ENCODE results near the gene IL4I1.

The IL4I1 gene

DNA sequence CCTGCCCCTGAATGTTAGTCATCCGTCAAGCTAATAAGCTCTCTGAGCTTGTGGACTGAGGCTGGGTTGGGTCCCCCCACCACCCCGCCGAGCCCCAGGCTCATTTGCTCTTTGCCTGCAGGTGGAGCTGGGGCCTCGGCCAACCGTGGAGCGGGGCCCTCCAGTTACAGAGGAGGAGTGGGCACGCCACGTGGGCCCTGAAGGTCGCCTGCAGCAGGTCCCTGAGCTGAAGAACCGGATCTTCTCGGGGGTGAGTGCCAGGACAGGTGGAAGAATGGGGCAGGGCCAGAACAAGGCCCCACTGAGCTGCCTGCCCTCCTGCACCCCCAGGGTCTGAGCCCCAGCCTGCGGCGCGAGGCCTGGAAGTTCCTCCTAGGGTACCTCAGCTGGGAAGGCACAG, 14.0 kb downstream of the IL4I1 start:
- no peaks in the 10 kb centered on the region for H3K9me3 ChIP-seq (ENCODE audit: control insufficient read depth, insufficient read depth, low read length)
- no peak overlapping the region for H3K9ac ChIP-seq (ENCODE audit: low read depth, low read length)
- peaks cover 11% of the 10 kb centered on the region; the same call in 1 of the 2 replicates for H3K36me3 ChIP-seq (ENCODE audit: insufficient read depth, low read length)
- H3K4me1 ChIP-seq (ENCODE audit: insufficient read depth, low read length) = 0 out of 2 replicates have a peak, but pooled peaks cover 7% of the 10 kb centered on the region

DNA sequence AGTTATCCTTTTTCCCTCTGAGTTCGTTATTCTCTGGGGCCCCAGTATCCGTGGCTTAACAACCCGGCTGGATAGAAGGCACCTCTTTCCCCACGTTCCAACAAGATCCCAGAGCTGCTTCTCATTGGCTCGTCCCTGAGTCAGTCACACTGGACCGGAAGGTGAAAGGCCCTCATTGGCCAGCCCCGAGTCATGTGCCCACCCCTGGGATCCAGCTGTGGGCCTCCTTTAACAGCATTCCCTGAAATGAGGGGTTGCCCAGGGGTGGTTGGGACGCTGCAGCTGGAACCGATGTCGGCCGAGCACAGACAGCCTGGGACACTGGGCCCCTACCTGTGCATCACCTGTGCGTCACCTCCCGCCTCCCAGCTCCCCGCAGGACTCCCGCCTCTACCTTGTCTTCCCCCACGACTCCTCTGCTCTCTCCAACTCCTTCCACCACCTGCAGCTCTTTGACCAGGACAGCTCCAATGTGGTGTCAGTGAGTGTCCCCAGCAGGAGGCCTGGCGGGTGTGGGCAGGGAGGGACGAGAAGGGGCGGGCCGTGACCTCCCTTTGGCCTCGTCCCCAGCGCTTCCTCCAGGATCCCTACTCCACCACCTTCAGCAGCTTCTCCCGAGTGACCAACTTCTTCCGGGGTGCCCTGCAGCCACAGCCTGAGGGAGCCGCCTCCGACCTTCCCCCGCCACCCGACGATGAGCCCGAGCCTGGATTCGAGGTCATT, 14.9 kb downstream of the IL4I1 start:
- Histone ChIP-seq H3K9ac (ENCODE audit: low read depth, low read length) (no peak overlapping the region), H3K36me3 (ENCODE audit: insufficient read depth, low read length) (peaks cover 11% of the 10 kb centered on the region; the same call in 1 of the 2 replicates), H3K9me3 (ENCODE audit: control insufficient read depth, insufficient read depth, low read length) (no peaks in the 10 kb centered on the region), H3K4me1 (ENCODE audit: insufficient read depth, low read length) (0 out of 2 replicates have a peak, but pooled peaks cover 7% of the 10 kb centered on the region)

DNA sequence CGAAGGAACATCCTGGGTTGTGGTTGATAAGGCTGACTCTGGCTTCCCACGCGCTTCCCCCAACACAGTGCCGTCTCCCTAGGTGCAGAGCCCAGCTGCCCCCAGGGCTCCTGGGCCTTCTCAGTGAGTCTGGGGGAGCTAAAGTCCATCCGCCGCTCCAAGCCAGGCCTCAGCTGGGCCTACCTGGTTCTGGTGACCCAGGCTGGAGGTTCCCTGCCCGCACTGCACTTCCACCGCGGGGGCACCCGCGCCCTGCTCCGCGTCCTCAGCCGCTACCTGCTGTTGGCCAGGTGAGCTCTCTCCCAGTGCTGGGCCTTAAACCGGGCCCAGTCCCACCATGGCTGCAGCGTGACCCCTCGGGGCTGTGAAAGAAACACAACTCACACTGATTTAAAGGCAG, 15.5 kb downstream of the IL4I1 start:
- H3K9ac ChIP-seq (ENCODE audit: low read depth, low read length) = no peak overlapping the region
- H3K4me1 ChIP-seq (ENCODE audit: insufficient read depth, low read length) = 0 out of 2 replicates have a peak, but pooled peaks cover 7% of the 10 kb centered on the region
- peaks cover 11% of the 10 kb centered on the region; the same call in 1 of the 2 replicates for H3K36me3 ChIP-seq (ENCODE audit: insufficient read depth, low read length)
- no peaks in the 10 kb centered on the region for H3K9me3 ChIP-seq (ENCODE audit: control insufficient read depth, insufficient read depth, low read length)

DNA sequence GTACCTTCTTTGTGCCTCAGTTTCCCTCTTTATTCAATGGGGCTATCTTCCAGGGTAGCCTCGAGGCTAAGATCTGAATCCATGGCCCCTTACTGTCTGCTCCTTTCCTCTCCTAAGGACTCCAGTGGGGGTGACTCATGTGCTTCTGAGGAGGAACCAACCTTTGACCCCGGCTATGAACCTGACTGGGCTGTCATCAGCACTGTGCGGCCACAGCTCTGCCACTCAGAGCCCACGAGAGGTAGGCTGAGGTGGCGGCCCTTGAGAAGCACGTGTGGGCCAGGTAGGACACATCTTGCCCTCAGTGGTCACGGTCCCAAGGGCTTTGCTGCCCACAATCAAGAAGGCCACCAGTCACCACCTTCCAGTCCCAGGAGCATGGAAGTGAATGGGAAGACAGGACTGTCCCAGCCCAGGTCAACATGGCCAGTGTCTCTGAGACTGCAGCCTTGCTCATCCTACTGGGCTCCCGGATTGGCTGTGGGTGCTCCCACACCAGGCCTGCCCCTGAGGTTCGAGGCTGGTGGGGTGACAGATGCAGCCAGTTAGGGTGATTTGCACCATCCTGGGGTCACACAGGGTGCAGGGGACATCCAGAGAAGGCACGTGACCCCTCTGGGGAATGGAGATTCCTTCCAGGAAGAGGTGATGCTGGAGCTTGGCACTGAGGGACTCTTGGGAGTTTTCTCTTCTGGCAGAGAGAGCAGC, 16.4 kb downstream of the IL4I1 start:
- no peaks in the 10 kb centered on the region for H3K9me3 ChIP-seq (ENCODE audit: control insufficient read depth, insufficient read depth, low read length)
- H3K36me3 ChIP-seq (ENCODE audit: insufficient read depth, low read length) = peaks cover 11% of the 10 kb centered on the region; the same call in 1 of the 2 replicates
- peaks cover 7% of the 10 kb centered on the region; the same call in 1 of the 2 replicates for H3K4me1 ChIP-seq (ENCODE audit: insufficient read depth, low read length)
- no peak overlapping the region for H3K9ac ChIP-seq (ENCODE audit: low read depth, low read length)

DNA sequence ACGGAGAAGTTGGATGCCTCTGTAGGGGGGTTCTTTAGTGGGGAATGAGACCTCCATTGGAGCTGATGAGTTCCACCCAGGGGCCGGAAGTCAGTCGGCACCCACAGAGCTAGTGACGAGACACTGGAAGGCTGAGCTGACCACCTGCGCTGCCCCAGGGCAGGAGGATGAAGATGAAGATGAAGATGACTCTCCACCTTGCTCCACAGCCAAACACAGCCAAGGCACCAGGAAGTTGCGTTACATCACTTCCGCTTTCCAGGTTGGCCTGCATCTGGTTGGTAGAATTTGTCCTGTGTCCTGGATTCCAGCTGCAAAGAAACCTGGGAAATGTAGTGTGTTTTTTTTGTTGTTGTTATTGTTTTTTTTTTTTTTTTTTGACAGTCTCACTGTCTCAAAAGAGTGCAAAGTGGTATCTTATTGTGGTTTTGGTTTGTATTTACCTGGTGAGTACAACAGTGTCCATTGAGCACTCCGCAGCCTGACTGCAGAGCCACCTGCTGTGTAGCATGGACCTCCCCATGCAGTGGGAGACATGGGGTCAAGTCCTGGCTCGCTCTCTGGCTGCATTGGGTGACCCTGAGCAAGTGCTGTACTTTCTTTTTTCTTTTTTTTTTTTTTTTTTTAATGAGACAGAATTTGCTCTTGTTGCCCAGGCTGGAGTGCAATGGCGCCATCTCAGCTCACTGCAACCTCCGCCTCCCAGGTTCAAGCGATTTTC, 17.3 kb downstream of the IL4I1 start:
- no peaks in the 10 kb centered on the region for H3K9me3 ChIP-seq (ENCODE audit: control insufficient read depth, insufficient read depth, low read length)
- H3K9ac ChIP-seq (ENCODE audit: low read depth, low read length) = no peak overlapping the region
- peaks cover 11% of the 10 kb centered on the region; the same call in 1 of the 2 replicates for H3K36me3 ChIP-seq (ENCODE audit: insufficient read depth, low read length)
- peaks cover 7% of the 10 kb centered on the region; the same call in 1 of the 2 replicates for H3K4me1 ChIP-seq (ENCODE audit: insufficient read depth, low read length)

DNA sequence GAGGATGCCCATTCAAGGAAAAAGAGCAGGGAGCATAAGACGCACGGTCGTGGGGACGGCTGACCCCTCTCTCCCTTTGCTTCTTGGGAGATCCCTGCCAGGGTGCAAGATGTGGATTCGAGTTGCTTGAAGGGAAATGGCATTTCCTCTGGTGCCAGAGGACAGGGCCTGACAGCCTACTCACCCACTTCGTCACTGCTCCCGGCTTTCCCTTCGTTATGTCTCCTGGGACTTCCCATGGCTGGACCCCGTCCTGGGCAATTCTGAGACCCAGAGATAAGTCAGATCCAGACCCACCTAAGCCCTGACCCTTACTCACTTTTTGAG, 18.0 kb downstream of the IL4I1 start:
- H3K36me3 ChIP-seq (ENCODE audit: insufficient read depth, low read length) = peaks cover 6% of the 10 kb centered on the region; the same call in 1 of the 2 replicates
- H3K9ac ChIP-seq (ENCODE audit: low read depth, low read length) = peak overlapping the region; percentile 95
- H3K4me1 ChIP-seq (ENCODE audit: insufficient read depth, low read length) = peaks cover 7% of the 10 kb centered on the region; the same call in 1 of the 2 replicates
- no peaks in the 10 kb centered on the region for H3K9me3 ChIP-seq (ENCODE audit: control insufficient read depth, insufficient read depth, low read length)

DNA sequence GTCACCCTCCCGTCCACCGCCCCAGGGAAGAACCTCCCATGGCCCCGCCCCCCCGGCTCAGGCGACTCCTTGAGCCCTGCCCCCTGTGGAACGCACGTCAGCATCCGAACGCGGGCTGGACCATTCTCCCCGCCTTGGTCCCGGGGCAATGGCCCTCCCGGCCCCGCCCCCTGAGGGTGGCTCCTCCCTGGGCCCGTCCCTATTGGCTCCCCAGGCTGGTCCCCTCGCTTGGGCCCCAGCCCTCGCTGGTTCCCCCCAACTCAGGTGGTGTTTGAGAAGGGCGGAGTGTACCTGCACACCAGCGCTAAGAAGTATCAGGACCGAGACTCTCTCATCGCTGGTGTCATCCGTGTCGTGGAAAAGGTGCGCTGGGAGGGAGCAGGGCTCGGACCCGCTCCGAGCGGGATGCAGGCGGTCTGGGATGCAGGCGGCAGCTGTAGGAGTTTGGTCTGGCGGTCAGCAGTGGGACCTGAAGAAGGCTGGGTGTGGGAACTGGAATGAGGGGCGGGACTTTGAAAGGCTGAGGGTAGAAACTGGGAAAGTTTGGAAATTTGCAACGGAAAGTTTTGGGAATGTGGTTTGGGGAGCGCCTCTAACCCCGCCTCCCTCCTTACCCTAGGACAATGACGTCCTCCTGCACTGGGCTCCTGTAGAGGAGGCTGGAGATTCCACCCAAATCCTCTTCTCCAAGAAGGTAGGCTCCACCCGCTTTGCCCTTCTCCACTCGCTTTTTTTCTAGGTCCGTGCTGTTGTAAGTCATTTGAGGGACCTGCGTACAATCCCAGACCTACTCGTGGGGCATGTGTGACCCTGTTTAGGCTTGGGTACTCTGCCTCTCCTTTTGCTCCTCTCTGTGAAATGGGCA, 18.6 kb downstream of the IL4I1 start:
- Histone ChIP-seq H3K9me3 (ENCODE audit: control insufficient read depth, insufficient read depth, low read length) (no peaks in the 10 kb centered on the region), H3K4me1 (ENCODE audit: insufficient read depth, low read length) (peaks cover 7% of the 10 kb centered on the region; the same call in 1 of the 2 replicates), H3K9ac (ENCODE audit: low read depth, low read length) (peak overlapping the region; percentile 95), H3K36me3 (ENCODE audit: insufficient read depth, low read length) (peaks cover 4% of the 10 kb centered on the region; the same call in 1 of the 2 replicates)

DNA sequence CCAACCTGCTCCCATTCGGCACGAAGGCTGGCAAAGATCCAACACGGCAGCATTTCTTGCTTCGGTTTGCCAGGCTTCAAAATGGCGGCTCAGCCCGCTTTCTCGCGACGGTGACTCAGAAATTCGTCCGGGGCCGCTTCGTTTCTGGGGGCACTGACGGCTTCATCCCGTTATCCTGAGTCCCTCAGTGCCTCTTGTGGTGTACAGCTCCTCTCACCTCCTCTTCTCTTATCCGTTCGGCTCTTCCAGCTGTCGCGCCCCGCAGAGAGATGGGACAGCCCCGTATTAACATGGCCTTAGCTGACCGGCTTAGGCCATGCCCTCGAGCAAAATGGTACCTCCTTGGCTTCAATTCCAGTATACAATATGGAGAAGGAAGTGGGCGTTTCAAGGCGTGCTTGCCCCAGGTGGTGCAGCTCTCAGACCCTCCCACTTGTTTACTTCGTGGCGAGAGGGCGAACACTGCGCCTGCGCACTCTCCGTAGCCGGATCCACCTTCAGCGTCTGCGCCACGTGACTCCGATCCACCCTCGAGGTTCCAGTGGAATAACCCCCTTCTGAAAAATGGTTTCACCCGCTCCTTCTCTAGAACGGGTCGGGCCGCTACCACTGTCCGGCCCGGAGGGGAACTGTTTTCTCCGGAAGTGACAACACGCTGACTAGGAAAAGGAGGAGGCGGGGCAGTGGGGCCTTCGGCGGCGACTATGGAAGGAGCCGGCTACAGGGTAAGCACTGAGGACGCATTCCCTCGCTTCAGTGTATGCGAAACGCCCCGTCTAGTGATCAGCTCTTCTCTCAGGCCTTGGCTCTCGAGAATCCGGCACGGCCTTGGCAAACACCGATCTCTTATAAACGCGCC, 19.4 kb downstream of the IL4I1 start, which contains the start of the genes AKT1S1 and TBC1D17:
Gene AKT1S1, minus strand, starts transcription at position 336 of the 859 bp plus-strand sequence. CDS start 4,060 bp downstream, outside the sequence.
Gene TBC1D17, plus strand, starts transcription at position 683 of the 859 bp plus-strand sequence. Its CDS starts 22 bp downstream, at position 705.
- peak within 1 kb of the TSS; percentile 95 for H3K9ac ChIP-seq (ENCODE audit: low read depth, low read length)
- H3K9me3 ChIP-seq (ENCODE audit: control insufficient read depth, insufficient read depth, low read length) = no peaks in the 10 kb centered on the region
- peaks cover 7% of the 10 kb centered on the region; the same call in 1 of the 2 replicates for H3K4me1 ChIP-seq (ENCODE audit: insufficient read depth, low read length)
- H3K36me3 ChIP-seq (ENCODE audit: insufficient read depth, low read length) = no peaks in the 10 kb centered on the region; the same call in 1 of the 2 replicates

DNA sequence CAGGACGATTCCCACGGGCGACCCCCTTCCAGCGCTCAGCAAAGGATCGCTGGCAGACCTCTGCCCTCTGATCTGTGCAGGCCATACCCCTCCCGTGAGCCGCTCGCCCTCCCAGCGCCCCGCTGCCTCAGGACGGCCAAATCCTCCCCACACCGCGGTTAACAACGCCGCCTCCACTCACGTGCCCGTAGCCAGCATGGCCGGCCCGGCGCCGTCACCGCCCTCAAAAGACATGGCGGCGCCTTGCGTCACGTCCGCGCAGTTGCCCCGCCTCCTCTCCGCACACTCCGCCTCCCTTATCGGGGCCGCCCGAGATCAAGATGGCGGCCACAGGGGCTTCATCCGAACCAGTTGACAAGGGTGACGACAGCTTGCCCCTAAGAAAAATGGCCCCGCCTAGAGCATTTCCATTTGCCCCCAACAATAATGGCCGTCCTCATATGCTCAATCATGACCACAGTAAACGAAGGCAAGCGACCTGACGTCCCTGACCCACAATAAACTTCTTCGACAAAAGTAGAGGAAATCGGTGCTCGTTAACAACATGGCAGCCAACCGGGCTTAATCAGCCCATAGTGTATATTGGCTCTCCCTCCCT, 20.2 kb downstream of the IL4I1 start:
- H3K9ac ChIP-seq (ENCODE audit: low read depth, low read length) = peak overlapping the region; percentile 95
- no peaks in the 10 kb centered on the region for H3K9me3 ChIP-seq (ENCODE audit: control insufficient read depth, insufficient read depth, low read length)
- H3K4me1 ChIP-seq (ENCODE audit: insufficient read depth, low read length) = peaks cover 7% of the 10 kb centered on the region; the same call in 1 of the 2 replicates
- no peaks in the 10 kb centered on the region; the same call in 1 of the 2 replicates for H3K36me3 ChIP-seq (ENCODE audit: insufficient read depth, low read length)

DNA sequence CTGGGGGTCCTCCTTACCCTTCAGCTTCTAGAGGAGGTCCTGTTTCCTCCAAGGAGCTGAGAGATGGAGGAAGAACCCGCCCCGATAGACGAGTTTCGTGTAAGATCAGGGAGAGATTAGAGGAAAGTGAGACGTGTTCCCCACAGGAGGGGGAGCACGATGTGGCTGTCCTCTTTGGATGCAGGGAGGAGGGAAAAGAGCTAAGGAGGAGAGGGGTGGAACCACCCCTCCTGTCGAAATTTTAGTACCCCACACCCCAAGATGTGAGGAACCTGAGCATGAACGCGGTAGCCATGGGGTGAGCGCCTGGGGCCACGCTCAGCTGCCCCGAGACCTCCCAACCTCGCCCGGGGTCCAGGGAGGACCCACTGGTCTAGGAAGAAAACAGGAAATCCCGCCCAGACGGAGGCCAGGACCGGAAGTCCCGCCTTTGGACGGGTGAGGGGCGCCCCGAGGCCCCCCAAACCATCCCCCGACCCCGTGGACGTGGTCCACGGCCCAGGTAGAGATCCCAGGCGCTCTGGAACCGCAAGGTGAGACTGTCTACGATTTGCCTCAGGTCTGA, 20.7 kb downstream of the IL4I1 start:
- H3K9me3 ChIP-seq (ENCODE audit: control insufficient read depth, insufficient read depth, low read length) = no peaks in the 10 kb centered on the region
- H3K36me3 ChIP-seq (ENCODE audit: insufficient read depth, low read length) = no peaks in the 10 kb centered on the region
- peak overlapping the region; percentile 95 for H3K9ac ChIP-seq (ENCODE audit: low read depth, low read length)
- H3K4me1 ChIP-seq (ENCODE audit: insufficient read depth, low read length) = peaks cover 7% of the 10 kb centered on the region; the same call in 1 of the 2 replicates

DNA sequence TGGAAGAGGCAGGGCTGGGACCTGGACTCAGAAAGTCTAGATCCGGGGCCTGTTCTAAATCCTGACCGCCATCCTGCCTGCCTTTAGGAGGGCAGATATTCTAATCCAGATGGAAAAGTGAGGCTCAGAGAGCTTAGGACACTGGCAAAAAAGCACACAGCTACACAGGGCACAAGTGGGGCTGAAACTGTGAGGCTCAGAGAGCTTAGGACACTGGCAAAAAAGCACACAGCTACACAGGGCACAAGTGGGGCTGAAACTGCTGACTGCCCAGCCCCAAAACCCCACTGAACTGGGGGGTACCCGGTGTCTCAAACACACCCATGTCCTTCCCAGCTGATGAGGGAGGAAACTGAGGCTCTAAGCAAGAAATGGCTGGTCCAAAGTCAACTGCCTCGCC, 21.5 kb downstream of the IL4I1 start:
- no peaks in the 10 kb centered on the region for H3K36me3 ChIP-seq (ENCODE audit: insufficient read depth, low read length)

DNA sequence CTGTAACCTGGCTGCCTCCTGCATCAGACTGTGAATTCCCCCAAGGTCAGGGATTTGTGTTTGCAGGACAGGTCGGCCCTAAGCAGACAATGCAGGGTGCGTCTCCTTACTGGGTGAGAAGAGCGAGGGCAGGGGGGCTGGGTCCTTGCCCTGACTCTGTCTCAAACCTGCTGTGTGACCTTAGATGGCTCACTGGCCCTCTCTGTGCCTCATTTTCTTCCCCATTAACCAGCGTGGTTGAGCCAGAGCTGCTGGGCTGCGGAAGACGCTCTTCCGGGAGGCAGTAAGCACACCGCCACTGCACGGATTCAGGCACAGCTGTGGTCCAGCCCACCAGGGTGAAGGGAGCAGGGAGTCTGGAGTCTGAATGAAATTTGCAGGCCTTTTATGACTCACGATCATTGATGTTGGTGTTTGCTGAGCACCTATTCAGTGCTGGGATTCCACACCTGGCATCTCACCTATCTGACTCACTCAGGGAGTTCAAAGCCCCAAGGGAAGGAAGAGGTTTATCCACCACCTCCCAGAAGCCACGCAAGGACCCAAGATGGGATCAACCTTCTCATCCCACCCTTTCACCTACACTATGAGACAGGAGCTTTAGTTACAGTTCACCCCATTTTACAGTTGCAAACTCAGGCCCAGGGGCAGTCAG, 22.1 kb downstream of the IL4I1 start:
- no peaks in the 10 kb centered on the region for H3K9me3 ChIP-seq (ENCODE audit: control insufficient read depth, insufficient read depth, low read length)
- H3K36me3 ChIP-seq (ENCODE audit: insufficient read depth, low read length) = no peaks in the 10 kb centered on the region
- no peak overlapping the region for H3K9ac ChIP-seq (ENCODE audit: low read depth, low read length)
- H3K4me1 ChIP-seq (ENCODE audit: insufficient read depth, low read length) = peaks cover 7% of the 10 kb centered on the region; the same call in 1 of the 2 replicates

More for the DNA sequence above, 21.5 kb downstream of the IL4I1 start:
- no peaks in the 10 kb centered on the region for H3K9me3 ChIP-seq (ENCODE audit: control insufficient read depth, insufficient read depth, low read length)
- peaks cover 7% of the 10 kb centered on the region; the same call in 1 of the 2 replicates for H3K4me1 ChIP-seq (ENCODE audit: insufficient read depth, low read length)
- H3K9ac ChIP-seq (ENCODE audit: low read depth, low read length) = peak overlapping the region; percentile 95

Data from ES-I3 (cell line).